ENCODE measurements around the gene TBC1D22A.
"Not testable (repeated sequence)": the region's sequence is repeated elsewhere in the genome, so short reads cannot be mapped to it uniquely, and the experiment has no call there.

The TBC1D22A gene

GRCh38 chr22:47156352-47157092, 394.1 kb downstream of the TBC1D22A start:
- DNase-seq (ENCODE audit: low spot score), result no peak

DNA sequence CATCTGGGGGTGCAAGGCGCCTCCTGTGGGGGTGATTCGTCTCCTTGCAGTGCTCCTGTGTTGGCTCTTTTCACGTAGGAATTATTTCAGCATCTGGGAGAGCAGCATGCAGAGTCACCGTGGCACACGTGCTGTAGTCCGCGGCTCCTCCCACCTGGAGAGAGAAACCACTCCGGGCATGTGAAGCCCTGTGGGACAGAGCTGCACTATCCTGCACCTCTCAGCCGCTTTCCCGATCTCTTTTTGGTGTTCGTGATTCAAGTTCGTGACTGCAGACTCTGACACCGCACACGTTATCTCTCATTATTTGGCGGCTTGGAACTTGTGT, 394.6 kb downstream of the TBC1D22A start:
- DNase-seq (ENCODE audit: low spot score), result no peak

- no peak for DNase-seq (ENCODE audit: low spot score)
These were observed 395.2 kb downstream of the TBC1D22A start for GRCh38 chr22:47157486-47158270.

DNA sequence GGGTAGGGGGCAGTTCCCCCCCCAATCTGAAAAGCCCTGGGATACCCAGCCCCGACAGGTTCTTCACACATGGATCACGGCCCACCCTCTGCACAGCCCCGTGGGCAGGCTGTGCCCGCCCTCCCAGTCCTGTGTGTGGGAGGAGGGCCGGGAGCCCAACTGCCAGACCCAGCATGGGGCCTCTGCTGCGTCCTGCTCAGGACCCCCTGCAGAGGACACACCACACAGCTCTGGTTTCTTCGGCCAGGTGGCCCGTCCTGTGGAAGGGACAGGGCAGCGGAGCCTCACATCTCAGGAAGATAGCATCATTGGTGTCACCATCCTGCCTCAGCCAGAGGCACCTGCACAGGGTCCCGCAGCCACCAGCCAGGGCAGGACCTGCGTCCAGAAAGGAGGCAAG, 396.0 kb downstream of the TBC1D22A start:
- DNase-seq (ENCODE audit: low spot score), result no peak

- no peak for DNase-seq (ENCODE audit: low spot score)
These were observed 397.1 kb downstream of the TBC1D22A start for GRCh38 chr22:47159592-47159991.

- no peak for DNase-seq (ENCODE audit: low spot score)
These were observed 397.7 kb downstream of the TBC1D22A start for GRCh38 chr22:47160141-47160541.

DNA sequence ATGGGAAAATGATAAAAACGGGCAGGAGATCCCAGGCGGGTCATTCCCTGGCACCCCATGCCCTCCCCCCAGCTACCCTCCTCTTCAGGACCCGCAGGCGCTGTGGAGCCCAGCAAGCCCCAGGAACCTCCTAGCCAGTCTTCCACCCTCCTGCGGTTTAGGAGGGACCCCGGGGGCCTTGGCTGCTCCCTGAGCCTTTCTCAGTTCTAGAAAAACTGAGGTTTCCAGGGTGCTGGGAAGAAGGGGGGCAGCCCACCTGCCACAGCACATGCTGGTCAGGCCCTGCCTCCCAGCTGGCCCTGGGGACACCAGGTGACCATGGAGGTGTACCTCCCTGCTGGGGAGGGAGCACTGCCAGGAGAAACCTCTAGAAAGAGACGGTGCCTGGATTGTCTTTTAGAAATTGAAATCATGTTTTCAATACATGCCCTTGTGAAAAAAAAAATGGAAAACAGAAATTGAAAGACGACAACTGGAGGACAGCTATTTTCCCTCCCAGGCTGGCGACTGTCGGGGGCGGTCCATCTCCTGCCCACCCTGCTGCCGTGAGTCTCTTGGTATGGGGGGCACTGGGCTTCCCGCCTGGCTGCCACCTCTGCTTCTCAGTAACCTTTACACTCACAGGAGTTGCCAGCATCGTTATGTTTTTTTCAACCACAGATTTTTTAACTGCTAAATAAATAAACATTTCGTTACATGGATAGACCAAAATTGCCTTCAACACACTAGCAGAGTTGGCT, 398.5 kb downstream of the TBC1D22A start:
- no peak for DNase-seq (ENCODE audit: low spot score)

GRCh38 chr22:47161631-47162030, 399.2 kb downstream of the TBC1D22A start:
- no peak for DNase-seq (ENCODE audit: low spot score)

- DNase-seq (ENCODE audit: low spot score), result no peak
These were observed 400.4 kb downstream of the TBC1D22A start for GRCh38 chr22:47162865-47163264.

- DNase-seq (ENCODE audit: low spot score), result no peak
These were observed 401.0 kb downstream of the TBC1D22A start for GRCh38 chr22:47163481-47163855.

- DNase-seq (ENCODE audit: low spot score), result no peak
These were observed 401.5 kb downstream of the TBC1D22A start for GRCh38 chr22:47163856-47164513.

GRCh38 chr22:47164514-47165337, 402.3 kb downstream of the TBC1D22A start:
- no peak for DNase-seq (ENCODE audit: low spot score)

- DNase-seq (ENCODE audit: low spot score), result no peak
These were observed 403.0 kb downstream of the TBC1D22A start for GRCh38 chr22:47165338-47166032.

DNA sequence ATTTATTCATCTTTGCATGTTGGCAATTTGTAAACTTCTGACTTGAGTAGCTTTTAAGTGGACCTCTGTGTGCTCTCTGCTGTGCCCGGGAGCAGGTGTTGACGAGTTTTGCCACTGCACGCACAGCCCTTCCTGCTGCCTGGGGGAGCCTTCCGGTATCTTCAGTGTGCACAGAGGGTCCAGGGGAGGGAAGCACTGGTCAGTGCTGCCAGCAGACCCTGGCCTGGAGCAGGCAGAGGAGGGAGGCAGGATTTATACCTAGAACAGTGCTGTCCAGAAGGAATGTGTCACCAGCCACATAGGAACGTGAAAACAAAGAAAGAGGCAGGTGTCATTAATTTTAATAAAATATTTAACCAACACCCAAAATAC, 403.6 kb downstream of the TBC1D22A start:
- DNase-seq (ENCODE audit: low spot score), result no peak

GRCh38 chr22:47166446-47167016, 404.1 kb downstream of the TBC1D22A start:
- DNase-seq (ENCODE audit: low spot score), result no peak

GRCh38 chr22:47167056-47167455, 404.6 kb downstream of the TBC1D22A start:
- no peak for DNase-seq (ENCODE audit: low spot score)

GRCh38 chr22:47167921-47168320, 405.5 kb downstream of the TBC1D22A start:
- not testable (repeated sequence) for DNase-seq (ENCODE audit: low spot score)

- DNase-seq (ENCODE audit: low spot score), result no peak
These were observed 406.0 kb downstream of the TBC1D22A start for GRCh38 chr22:47168441-47168840.

- DNase-seq (ENCODE audit: low spot score), result no peak
These were observed 406.7 kb downstream of the TBC1D22A start for GRCh38 chr22:47168900-47169800.

DNA sequence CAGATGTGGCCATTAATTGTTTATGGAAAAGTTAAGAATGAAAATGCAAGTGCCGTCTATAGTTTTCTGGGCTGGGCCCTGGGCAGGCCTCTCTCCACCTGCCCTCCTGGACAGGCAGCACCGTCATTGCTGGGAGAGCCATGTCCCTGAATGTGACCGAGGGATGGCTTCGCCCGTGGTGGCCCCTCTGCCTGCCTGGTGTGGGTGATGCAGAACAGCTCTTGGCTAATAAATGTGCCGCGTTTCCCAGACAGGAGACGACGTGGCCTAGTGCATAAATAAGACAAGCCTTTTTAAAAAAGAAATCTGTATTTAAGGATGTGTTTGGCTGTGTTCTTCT, 407.3 kb downstream of the TBC1D22A start:
- DNase-seq (ENCODE audit: low spot score), result no peak
